ENCODE data around the gene MYH9.

MYH9 gene

DNA sequence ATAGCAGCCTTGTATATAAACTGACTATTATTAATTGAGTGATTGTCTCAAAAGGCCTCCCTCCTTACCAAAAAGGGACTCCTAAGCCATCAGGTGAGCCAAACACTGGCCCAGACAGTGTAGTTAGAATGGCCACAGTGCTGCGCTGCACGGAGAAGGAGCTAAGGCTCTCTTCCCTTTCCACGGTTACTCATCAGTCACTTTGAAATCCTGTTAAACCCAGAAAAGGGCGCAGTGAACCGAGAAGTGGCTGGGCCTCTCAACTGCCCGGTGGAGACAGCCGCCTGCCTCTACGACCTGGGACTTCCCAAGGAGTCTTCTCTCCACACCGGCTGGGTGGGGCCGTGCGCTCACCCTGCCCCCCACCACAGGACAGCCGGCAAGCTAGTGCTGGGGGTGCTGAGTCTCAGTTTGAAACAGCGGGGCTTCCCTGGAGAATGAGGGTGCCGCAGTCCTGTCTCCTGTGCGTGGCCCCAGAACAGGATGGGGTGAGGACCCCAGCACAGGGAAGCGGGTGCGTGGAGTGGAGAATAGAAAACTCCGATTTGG lies 1.3 kb downstream of the MYH9 start:
- no peak for DNase-seq (ENCODE audit: low read depth)

DNA sequence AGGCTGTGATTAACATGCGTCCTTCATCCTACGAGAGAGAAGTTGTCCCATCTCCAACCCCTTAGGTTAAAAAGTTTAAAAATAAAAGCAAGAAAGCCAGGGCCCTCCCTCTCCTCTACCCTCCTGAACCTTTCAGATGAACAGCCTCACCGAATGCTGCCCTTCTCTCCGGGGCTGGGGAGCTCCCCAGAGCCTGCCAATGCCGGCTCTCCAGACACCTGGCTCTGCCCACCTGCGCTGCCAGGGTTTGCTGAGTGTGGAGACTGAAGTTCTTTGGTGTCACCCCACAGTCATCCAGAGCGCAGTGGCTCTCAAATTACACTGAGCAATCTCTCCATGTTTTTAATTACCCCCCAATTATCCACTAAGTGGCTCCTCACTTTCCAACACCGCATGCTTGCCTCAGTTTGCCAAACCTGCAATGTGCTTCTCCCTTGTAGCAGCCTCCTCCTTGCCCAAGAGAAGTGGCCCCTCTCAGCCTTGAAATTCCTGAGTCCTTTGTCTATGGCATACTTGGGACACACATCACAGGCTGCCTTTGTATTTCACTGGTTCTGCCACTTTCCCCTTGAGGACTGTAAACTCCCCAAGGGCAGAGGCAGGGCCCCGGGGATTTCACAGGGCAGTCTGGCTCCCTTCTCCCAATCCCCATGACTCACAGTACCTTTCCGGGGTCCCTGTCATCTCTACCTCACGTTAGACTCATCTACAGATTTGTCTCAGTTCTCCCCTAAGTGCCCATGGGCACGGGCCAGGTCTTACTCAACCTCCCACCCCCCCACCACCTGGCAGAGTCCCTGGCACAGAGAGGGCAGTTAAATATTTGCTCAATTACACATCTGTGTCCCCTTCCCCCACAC lies 2.0 kb downstream of the MYH9 start:
- DNase-seq (ENCODE audit: low read depth): no peak

DNA sequence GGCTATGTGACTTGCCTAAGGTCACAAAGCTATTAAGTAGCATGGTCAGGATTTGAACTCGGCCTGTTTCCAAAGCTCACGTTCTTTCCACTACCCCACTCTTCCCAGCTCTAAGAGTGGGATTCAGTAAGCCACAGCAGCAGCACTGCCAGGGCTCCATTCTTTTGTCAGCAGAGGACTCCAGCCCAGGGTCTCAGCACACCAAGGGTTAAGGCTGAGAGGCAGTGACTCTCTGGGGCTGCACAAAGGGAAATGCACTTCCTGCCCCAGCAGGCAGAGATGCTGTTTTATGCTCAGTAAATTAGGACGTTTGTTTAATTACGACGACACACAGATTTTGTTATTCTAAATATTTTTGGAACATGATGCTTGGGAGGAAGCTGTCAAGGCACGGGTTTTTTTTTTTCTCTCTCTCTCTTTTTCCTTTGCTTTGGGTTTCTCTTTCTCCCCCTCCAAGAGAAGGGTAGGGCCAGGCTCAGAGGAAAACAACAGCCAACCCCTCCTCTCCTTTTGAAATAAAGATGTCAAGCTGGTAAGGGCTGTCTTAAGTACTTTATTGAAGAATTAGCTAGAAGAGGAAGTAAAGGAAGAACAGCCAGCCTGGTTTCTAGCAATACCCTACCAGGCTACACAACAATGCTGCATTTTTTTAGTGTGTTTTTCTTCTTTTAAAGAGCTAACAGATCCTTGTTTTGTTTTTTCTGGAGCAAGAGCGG lies 2.8 kb downstream of the MYH9 start:
- DNase-seq (ENCODE audit: low read depth): no peak

DNA sequence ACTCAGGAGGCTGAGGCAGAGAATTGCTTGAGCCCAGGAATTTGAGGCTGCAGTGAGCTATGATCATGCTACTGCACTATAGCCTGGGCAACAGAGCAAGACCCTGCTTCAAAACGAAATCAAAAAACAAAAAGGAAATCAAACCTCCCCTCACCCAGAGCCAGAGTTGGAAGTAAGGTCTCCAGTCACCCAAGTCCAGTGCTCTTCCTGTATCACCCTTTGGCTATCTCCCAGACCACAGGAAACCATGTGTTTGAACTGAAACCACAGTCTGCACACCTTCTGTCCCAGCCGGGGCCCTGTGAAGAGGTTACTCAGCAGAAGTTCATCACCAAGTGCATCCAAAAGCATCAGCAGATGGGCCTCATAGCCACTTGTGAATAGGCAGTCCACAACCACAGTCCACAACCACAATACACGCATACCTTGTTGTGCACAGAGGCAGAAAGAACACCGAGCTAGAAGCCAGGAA lies 4.6 kb downstream of the MYH9 start:
- DNase-seq (ENCODE audit: low read depth): no peak

DNA sequence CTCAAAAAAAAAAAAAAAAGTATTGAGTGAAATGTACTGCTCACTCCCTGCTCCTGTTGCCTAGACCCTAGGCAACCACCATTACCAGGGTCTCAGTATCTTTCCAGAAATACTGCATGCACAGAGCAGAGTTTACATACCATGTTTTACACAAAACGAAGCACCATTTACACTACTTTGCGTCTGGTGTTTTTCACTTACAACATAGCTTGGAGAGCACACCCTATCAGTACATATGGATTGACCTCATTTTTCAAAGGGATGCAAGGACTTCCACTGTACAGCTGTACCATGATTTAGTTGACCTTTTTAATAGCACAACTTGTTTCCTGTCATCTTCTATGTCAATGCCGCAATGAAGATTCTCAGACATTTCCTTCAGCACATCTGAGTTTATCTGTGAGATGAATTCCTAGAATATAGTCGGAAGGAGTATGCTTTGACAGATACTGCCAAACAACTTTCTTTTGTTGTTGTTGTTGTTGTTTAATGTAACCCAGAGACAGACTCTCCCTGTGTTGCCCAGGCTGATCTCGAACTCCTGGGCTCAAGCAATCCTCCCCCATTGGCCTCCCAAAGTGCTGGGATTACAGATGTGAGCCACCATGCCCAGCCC lies 6.1 kb downstream of the MYH9 start:
- DNase-seq (ENCODE audit: low read depth): no peak

DNA sequence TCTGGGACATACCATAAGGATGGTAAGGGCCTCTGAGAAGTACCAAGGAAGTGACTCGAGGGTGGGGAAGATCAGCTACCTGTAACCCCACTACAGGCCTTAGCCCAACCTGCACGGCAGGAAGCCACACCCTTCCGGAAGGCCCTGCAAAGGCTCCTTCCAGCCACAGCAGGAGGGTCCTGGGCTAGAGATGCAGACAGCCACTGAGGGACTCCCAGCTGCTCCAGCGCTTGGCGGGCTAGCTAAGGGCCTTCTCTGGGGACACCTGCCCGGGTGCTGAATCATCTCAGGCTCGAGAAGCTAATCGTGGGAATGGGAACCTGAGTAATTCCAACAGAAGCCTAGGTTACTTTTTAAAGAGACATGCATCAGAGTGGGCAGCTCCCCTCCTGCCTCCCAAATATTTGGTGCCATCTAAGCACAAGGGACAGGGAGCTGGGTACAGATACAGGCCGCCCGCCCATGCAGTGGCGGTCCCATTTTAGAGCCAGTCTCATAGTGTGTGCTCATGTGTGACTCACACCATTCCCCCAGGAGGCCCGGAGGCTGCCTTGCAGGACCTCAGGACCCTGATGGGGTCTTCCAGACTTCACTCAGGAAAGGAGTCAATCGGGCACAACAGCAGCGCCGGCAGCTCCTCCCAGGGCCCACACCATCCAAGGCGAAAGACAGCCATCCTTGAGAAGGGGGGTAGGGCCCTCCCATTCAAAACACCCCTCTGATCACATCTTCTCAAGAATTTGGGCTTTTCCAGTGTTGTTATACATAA lies 8.0 kb downstream of the MYH9 start:
- DNase-seq (ENCODE audit: low read depth): no peak

DNA sequence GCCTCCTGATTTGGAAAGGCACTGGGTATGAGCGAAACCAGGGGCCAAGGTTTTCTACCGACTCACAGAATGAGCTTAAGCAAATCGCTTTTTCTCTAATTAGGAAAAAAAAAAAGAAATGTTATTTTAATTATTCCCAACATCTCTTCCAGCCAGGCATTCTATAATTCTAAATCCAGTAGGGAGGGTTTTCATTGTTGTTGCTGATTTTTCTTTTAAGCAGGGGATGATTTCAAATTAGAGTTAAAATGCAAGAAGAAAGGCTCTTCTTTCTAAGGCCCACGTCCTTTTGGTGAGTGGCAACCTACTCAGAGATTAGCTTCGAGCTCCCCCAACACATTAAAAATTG lies 8.9 kb downstream of the MYH9 start:
- no peak for DNase-seq (ENCODE audit: low read depth)

DNA sequence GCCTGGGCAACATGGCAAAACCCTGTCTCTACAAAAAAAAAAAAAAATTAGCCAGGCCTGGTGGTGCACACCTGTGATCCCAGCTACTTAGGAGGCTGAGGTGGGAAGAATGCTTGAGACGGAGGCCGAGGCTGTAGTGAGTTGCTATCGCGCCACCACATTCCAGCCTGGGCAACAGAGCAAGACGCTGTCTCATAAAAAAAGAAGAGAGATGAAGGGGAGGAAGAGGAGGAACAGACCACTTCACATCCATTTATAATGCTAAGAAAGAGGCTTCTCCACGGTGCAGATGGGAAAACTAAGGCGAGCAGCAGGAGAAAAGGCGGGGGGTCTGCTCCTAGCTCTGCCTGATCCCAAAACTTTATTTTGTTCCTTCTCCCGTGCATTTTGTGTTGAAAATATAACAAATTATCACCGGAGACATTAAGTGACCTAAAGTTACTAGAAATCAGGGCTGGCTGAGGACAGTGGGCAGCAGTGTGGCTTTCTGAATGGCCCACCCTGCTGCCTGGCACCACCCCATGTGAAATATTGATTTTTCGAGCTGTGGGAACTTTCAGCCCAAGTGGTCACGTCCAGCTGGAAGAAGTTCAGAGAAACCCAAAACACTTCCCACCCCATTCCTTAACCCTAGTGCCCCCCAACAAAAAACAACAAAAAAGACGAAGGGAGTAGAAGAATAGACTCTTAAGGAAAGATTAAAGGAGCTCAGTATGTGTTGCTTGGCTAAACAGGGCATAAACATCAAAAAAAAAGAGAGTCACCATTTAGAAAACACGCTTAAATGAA lies 9.5 kb downstream of the MYH9 start:
- no peak for DNase-seq (ENCODE audit: low read depth)

DNA sequence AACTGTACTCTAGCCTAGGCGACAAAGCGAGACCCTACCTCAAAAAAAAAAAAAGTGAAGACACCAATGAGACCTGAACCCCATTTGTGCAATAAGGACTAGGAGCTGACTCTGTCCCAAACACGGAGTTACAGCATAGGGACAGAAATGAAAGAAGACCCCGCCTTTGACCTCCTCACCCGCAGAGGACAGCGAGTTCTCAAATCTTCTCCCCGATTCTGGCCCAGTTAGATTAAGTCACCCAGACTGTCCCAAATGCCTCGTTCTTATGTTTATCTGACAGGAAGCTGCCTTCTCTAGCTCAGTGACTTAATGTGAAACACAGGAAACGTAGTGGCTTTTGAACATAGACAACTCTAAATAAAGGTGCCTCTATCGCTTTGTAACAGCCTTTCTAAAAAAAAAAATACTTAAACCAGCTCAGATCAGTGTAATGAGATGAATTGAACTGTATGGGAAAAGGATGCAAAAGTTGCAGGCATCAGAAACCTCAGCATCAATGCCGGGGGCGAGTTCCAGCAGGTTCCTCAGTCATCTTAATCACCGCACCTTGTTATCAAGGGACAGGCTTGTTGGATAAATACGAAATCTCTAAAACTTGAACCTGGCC lies 10.6 kb downstream of the MYH9 start:
- DNase-seq (ENCODE audit: low read depth): no peak

DNA sequence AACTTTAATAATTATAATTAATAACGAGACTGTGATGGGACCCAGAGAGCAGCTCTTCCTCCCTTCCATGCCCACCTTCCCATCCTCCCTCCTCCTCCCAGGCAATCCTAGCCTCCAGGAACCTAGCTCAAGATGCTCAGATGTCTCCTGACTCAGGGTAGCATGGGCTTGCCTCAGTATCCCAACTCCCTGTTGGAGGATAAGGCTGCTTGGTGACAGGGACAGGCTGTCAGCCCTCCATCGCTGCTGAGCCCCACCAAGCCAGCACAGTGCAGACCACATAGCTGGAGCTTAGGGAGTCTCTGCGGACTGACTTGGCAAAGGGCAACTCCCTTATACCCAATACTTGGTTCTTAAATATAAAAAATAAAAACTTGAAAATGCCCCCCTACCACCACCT lies 11.5 kb downstream of the MYH9 start:
- DNase-seq (ENCODE audit: low read depth): no peak

DNA sequence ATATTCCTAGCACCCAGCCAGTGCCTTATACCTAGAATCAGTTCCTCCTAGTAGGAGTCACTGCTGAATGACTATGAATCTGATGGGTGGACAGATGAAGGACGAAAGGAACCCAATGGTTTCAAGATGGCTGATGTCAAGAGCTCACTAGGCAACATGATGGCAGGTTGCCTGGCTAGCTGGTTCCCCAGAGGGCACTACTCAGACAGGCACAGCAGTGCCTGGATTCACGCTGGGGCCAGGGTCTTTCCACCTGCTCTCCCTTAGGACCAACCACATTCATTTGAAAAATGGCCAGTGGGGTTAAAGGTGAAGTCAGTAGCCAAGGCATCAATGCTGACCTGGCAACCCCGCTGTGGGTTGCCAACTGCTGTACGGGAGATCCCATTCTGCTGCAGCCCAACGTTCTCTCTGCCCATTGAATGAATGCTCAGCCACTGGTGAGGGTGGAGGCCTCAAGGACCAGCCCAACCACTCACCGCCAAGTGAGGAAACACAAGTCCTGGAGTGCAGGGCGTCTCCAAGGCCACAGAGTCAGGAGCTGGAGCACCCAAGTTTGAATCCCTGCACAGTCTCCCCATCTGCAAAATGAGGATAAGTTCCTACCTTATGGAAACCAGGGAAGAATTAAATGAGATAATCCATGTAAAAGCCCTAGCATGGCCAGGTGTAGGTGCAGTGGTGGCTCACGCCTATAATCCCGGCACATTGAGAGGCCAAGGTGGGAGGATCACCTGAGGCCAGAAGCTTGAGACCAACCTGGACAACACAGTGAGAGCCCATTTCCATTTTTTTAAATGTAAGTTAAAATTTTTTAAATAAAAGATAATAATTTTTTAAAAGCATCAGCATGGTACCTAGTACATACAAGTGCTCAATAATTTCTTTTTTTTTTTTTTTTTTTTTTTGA lies 12.4 kb downstream of the MYH9 start:
- no peak for DNase-seq (ENCODE audit: low read depth)

DNA sequence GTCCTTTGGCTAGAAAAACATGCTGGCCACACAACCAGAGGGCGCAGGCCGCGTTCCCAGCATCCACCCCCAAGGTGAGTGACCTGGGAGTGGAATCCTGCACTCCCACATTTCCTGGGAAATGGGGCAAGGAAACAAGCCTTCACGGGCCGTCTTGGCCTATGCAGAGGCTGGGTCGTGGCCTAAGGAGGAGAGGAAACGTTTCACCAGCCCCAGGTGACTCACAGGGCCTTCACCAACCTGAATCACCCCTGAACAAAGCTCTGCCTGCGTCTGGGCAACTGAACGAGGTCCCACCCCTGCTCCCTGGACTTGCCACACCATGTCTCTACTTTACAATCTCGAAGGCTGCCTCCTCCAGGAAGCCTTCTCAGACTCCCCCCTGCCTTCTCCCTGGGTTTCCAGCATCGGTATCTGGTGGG lies 13.2 kb downstream of the MYH9 start:
- DNase-seq (ENCODE audit: low read depth): no peak

DNA sequence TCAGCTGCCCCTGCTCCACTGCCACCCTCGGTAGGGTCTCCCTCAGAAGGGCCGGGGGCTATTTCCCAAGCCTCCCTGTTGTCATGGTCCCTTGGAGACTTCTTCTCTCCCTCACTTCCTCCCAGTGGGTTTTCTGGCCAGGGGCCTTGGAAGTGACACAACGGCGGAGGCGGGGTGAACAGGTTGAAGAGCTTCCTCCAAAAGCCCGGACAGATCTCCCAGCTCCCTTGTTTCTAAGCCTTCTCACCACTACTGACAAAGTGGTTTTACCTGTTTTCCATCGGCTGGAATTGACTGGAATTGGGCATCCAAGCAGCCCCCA lies 14.5 kb downstream of the MYH9 start:
- DNase-seq (ENCODE audit: low read depth): no peak

DNA sequence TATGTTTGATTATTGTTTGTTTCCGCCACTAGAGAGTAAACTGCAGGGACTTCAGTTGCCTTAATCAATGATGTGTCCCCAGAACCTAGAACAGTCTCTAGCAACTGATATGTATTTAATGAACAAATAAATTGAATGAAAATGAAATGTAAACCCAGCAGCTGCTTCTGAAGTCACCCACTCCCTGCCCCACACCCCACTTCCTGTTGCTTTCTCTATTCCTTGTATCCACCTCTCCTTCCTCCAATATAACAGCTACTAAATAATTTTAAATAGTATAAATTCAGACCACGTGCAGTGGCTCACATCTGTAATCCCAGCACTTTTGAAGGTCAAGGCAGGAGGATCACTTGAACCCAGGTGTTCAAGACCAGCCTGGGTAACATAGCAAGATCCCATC lies 15.8 kb downstream of the MYH9 start:
- no peak for DNase-seq (ENCODE audit: low read depth)

DNA sequence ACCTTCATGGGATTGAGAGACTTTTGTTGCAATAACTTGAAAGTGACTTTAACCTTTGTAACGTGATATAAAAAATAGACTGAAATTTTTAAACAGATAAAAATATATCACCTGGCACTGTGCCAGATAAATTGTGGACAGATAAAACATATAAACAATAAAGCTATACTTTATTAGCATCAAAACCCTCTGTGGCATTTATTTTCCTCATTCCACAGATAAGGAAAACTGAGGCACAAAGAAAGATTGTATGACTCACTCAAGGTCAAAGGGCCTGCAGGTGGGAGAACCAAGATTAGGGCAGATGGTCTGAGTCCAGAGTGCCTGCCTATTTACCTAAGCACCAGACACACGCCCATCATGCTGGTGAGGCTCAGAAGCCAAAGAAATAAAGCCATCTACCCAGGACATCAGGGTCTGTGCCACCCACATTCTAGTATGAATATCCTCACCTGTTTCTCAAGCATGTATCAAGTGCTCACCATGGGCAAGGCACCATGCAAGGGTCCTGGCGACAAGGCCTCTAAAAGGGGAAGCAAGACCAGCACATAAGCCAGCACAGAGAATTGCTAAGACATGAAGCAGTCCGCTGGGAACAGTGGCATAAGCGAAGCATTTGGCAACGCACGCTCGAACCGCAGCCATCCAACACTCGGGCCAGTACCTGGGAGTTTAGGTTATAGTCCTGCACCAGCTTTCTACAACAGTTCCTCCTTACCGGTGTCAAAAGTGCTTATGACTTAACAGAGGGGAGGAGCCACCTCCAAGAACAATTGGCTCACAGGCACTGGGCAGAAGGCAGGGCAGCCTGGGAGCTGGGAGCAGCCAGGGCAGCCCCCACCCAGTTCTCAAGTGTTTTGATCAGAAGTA lies 17.6 kb downstream of the MYH9 start:
- DNase-seq (ENCODE audit: low read depth): no peak

DNA sequence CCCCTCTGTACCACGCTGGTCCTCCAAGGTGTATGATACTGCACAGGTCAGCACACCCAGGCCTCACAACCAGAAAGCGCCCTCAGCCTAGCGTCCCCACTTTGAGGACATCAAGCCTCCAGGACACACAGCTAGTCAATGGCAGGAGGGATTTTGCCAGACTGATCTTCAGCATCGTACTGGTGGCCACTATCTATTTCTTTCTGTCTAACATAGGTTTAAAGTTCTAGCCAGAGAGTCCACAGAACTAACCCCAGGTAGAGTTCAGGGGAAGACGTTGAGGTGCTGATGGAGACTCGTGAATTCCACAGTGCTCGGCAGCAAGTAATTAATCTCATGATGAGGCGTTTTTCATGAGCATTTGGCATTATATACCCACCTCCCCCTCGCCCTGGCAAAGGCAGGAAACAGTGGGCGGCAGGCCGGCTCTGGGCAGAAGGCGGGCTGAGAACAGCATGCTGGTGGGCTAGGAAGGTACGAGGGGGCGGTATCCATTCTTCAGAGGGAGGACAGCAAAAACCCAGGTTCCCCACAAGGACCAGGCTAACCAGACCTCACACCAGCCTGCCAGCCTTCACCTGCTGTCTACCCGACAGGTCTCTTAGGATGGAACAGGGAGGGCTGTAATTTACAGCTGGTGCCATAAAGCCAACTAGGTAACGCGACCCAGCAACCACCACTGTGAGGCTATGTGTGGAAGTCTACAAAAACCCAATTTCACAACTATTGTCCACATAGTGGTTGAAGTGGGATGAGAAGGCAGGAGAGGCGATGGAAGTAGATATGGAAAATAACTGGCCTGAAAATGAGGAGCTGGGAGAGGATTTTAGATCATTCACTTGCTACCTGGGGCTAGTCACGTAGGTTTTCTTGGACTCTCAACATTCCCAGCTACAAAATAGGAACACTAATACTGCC lies 18.5 kb downstream of the MYH9 start:
- no peak for DNase-seq (ENCODE audit: low read depth)

DNA sequence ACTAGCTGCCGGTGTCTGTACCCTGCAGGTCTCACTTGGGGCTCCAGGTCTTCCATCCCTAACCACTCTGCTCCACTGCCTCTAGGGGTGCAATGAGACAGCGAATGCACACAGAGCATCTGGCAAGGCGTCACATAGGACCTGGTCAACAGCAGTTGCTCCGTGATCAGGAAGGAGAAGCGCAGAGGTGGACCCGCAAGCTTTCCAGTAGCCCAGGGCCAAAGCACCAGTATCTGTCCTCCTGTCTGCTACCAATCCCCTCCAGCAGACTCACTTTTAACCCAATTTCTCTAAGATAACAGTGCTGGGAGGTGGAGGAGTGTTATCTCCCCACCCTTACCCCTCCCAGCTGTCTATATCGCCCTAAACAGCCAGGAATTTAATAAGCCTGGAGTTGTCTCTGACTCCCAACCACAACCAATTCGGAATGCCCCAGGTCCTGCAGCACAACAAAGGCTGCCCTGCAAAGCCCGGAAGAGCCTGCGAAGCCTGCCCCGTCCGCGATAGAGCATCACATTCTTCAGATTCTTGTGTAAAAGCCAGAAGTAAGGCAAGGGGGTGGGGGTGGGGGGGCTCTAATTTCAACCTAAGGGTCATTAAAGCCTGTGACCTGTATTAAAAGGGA lies 19.3 kb downstream of the MYH9 start:
- DNase-seq (ENCODE audit: low read depth): no peak
